Testis (tissue), 3 donors: ENCODE results near the gene RIOK1. TPM values are rescaled to one million over a fixed set of nuclear protein-coding genes. Genes with fewer than 3 reads are reported as not detected.
A peak's percentile ranks its signal among the peaks of the same experiment; 100 is the strongest.

Experiments
- DNase-seq: peaks from one replicate; pipeline ENCODE4 v3.0.0-alpha.2; 2019
- H3K27ac ChIP-seq, 2 donors: fragments of 200-600 bp; sonication (generic); one replicate each; pipeline ENCODE4 v1.5.1; 2019
- H3K27me3 ChIP-seq: fragments of 200-600 bp; sonication (generic); one replicate; pipeline ENCODE4 v1.5.1; 2019
- H3K36me3 ChIP-seq: fragments of 200-600 bp; sonication (generic); one replicate; pipeline ENCODE4 v1.5.1; 2017; ENCODE audit warnings: low read depth; ENCODE audit errors: missing control alignments
- H3K4me1 ChIP-seq: fragments of 200-600 bp; sonication (generic); one replicate; pipeline ENCODE4 v1.5.1; 2019
- H3K4me3 ChIP-seq, 2 donors: fragments of 200-600 bp; sonication (generic); one replicate each; pipeline ENCODE4 v1.5.1; 2017 to 2019
- H3K9me3 ChIP-seq: fragments of 200-600 bp; sonication (generic); one replicate; pipeline ENCODE4 v1.5.1; 2017
- POLR2A ChIP-seq: fragments of 450-650 bp; IDR thresholded peaks from one replicate; pipeline ENCODE4 v1.6.1; 2017; ENCODE audit warnings: antibody characterized with exemption, mild to moderate bottlenecking, moderate library complexity
- WGBS, 2 donors: methylation state at CpG; one replicate each; pipeline ENCODE4 v1.1.5; 2018; 5-methylcytosine and 5-hydroxymethylcytosine counted together
- intact Hi-C: fragments of 100-400 bp; cut with DNase I; formaldehyde crosslinking; loops from one replicate; pipeline ENCODE4 v1.15.1; 2023; ENCODE audit warnings: low total_unique reads
- polyA plus RNA-seq: library from polyadenylated mRNA; stranded (reverse); fragments of 350-450 nt; fragmentation: Illumina TruSeq; extraction: RNeasy Lipid Tissue Mini Kit (QIAGEN cat#74804); gene quantifications from one replicate; pipeline ENCODE4 v1.2.3, GENCODE V29; 2014; ENCODE audit warnings: low read depth, low replicate concordance; ENCODE audit not compliant: insufficient read depth
- total RNA-seq, 2 donors: library from RNA; depleted of rRNA; stranded (reverse); fragments of >200 nt; gene quantifications; one replicate each; pipeline ENCODE4 v1.2.3, GENCODE V29; 2016
- TF ChIP-seq, protein P1 (sequence below), 3 experiments: fragments of 450-650 bp in 2 of 3; fragments of 200-600 bp in 1 of 3; sonication (generic) in 1 of 3; IDR thresholded peaks; one replicate each; pipeline ENCODE4 v1.5.1; 2016 to 2019; ENCODE audit warnings: antibody characterized with exemption in 3 of 3, mild to moderate bottlenecking in 2 of 3, moderate library complexity in 1 of 3

Gene RIOK1
- total and polyA plus RNA-seq, 3 donors from 2014 or later = 25.1 to 37.5 (median 29.8) TPM

DNA sequence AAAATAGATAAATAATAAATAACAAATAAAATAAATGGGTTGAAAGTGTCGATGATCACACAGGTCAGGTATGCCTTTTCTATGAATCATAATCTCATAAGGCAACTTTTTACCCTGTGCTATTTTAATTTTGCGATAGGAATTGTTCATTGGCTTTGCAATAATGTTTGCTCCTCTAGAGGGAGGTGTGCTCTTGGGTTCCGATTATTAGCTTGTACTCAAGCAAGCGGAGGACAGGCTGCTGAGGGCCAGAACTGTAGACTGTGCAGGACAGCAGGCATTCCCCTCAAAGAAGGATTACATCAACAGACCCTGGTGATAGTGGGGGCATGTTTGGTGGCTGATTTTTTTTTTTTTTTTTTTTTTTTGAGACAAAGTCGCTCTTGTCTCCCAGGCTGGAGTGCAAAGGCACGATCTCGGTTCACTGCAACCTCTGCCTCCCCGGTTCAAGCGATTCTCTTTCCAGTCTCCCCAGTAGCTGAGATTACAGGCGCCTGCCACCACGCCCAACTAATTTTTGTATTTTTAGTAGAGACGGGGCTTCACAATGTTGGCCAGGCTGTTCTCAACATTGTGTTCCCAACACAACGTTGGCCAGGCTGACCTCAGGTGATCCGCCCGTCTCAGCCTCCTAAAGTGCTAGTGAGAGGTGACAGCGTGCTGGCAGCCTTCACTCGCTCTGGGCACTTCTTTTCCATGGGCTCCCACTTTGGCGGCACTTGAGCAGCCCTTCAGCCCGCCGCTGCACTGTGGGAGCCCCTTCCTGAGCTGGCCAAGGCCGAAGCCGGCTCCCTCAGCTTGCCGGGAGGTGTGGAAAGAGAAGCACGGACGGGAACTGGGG lies 35.6 kb downstream of the RIOK1 start:
- intact Hi-C loops = no loop called here
- peak; percentile 47 for DNase-seq
- no peaks in the 10 kb centered on the region for H3K9me3 ChIP-seq
- H3K27ac ChIP-seq = no peak overlapping the region
- TF ChIP-seq, protein P1, sequence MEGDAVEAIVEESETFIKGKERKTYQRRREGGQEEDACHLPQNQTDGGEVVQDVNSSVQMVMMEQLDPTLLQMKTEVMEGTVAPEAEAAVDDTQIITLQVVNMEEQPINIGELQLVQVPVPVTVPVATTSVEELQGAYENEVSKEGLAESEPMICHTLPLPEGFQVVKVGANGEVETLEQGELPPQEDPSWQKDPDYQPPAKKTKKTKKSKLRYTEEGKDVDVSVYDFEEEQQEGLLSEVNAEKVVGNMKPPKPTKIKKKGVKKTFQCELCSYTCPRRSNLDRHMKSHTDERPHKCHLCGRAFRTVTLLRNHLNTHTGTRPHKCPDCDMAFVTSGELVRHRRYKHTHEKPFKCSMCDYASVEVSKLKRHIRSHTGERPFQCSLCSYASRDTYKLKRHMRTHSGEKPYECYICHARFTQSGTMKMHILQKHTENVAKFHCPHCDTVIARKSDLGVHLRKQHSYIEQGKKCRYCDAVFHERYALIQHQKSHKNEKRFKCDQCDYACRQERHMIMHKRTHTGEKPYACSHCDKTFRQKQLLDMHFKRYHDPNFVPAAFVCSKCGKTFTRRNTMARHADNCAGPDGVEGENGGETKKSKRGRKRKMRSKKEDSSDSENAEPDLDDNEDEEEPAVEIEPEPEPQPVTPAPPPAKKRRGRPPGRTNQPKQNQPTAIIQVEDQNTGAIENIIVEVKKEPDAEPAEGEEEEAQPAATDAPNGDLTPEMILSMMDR (IDR thresholded peaks at IDR 0.05) = peak in 2 of 3 experiments; percentile 33 to 46
- TF ChIP-seq POLR2A = no peak
- H3K4me3 ChIP-seq = peak overlapping the region; percentile 24 to 30
- 63 to 65% methylated on average over 23 to 25 of the region's 25 CpGs for WGBS, 2 donors
- no peaks in the 10 kb centered on the region for H3K36me3 ChIP-seq
- H3K4me1 ChIP-seq = no peaks in the 10 kb centered on the region
- H3K27me3 ChIP-seq = no peaks in the 10 kb centered on the region

DNA sequence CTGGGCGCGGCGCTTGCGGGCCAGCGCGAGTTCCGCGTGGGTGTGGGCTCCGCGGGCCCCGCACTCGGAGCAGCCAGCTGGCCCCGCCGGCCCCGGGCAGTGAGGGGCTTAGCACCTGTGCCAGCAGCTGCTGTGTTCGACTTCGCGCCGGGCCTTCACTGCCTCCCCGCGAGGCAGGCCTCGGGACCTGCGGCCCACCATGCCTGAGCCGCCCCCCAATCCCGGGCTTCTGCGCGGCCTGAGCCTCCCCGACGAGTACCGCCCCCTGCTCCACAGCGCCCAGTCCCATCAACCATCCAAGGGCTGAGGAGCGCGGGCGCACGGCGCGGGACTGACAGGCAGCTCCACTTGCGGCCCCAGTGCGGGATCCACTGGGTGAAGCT lies 36.2 kb downstream of the RIOK1 start:
- H3K27me3 ChIP-seq = no peaks in the 10 kb centered on the region
- no peaks in the 10 kb centered on the region for H3K9me3 ChIP-seq
- intact Hi-C loops = no loop called here
- DNase-seq = peak; percentile 48
- H3K4me3 ChIP-seq = peak overlapping the region; percentile 24 to 30
- WGBS, 2 donors = 89 to 93% methylated on average over 17 to 38 of the region's 39 CpGs
- TF ChIP-seq, protein P1 (IDR thresholded peaks at IDR 0.05) = no peak
- no peak for TF ChIP-seq POLR2A
- H3K4me1 ChIP-seq = no peaks in the 10 kb centered on the region
- H3K36me3 ChIP-seq = no peaks in the 10 kb centered on the region
- no peak overlapping the region for H3K27ac ChIP-seq

DNA sequence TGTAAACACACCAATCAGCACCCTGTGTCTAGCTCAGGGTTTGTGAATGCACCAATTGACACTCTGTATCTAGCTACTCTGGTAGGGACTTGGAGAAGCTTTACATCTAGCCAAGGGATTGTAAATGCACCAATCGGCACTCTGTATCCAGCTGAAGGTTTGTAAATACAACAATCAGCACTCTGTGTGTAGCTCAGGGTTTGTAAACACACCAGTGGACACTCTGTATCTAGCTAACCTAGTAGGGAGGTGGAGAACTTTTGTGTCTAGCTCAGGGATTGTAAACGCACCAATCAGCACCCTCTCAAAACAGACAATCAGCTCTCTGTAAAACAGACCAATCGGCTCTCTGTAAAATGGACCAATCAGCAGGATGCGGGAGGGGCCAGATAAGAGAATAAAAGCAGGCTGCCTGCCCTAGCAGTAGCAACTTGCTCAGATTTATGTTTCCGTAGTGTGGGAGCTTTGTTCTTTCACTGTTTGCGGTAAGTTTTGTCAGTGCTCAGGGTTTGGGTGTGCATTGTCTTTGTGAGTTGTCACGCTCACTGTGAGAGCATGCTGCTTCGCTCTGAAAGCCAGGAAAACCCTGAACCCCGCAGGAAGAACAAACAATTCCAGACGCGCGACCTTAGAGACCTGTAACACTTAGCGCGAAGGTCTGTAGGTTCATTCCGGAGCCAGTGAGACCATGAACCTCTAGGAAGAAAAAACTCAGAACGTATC lies 37.0 kb downstream of the RIOK1 start:
- intact Hi-C loops = no loop called here
- no peak for TF ChIP-seq POLR2A
- TF ChIP-seq, protein P1 (IDR thresholded peaks at IDR 0.05) = no peak
- H3K4me1 ChIP-seq = no peaks in the 10 kb centered on the region
- H3K36me3 ChIP-seq = no peaks in the 10 kb centered on the region
- no peak overlapping the region for H3K27ac ChIP-seq
- 56 to 63% methylated on average over 16 of the region's 16 CpGs for WGBS, 2 donors
- H3K27me3 ChIP-seq = no peaks in the 10 kb centered on the region
- DNase-seq = peak; percentile 75
- H3K4me3 ChIP-seq = peak overlapping the region in 1 of 2 donors; percentile 7
- H3K9me3 ChIP-seq = no peaks in the 10 kb centered on the region

DNA sequence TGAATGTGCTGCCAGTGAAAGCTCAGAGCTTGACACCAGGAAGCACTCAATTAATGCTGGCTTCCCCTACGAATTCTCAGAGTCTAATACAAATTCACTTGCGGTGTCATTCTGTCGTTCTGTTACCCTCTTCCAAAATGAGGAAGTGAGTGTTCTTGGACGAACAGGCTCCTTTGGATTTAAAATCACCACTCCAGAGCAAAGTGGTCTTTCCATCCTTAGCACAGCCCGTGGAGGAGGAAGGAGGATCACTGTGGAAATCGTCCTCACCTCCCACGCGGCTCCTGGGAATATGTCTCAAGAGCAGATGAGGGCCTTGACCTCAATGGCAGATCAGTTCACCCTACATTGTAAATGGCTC lies 41.7 kb downstream of the RIOK1 start:
- H3K27ac ChIP-seq = no peak overlapping the region
- H3K4me3 ChIP-seq = no peak overlapping the region
- intact Hi-C loops = no loop called here
- H3K36me3 ChIP-seq = no peaks in the 10 kb centered on the region
- 40 to 41% methylated on average over 8 of the region's 8 CpGs for WGBS, 2 donors
- TF ChIP-seq, protein P1 (IDR thresholded peaks at IDR 0.05) = no peak
- no peak for TF ChIP-seq POLR2A
- no peaks in the 10 kb centered on the region for H3K9me3 ChIP-seq
- no peak for DNase-seq
- no peaks in the 10 kb centered on the region for H3K4me1 ChIP-seq
- no peaks in the 10 kb centered on the region for H3K27me3 ChIP-seq
